ENCODE measurements around the gene CD200. TPM values are rescaled to one million over a fixed set of nuclear protein-coding genes. Genes with fewer than 3 reads are reported as not detected.

Gene CD200
- total RNA-seq, 1 donor from 2014 or later = 4.4 TPM

GRCh38 chr3:112362221-112362620 is 29.3 kb downstream of the CD200 start:
- DNase-seq (no peak), ATAC-seq (no peak)
- TF ChIP-seq, protein P1, sequence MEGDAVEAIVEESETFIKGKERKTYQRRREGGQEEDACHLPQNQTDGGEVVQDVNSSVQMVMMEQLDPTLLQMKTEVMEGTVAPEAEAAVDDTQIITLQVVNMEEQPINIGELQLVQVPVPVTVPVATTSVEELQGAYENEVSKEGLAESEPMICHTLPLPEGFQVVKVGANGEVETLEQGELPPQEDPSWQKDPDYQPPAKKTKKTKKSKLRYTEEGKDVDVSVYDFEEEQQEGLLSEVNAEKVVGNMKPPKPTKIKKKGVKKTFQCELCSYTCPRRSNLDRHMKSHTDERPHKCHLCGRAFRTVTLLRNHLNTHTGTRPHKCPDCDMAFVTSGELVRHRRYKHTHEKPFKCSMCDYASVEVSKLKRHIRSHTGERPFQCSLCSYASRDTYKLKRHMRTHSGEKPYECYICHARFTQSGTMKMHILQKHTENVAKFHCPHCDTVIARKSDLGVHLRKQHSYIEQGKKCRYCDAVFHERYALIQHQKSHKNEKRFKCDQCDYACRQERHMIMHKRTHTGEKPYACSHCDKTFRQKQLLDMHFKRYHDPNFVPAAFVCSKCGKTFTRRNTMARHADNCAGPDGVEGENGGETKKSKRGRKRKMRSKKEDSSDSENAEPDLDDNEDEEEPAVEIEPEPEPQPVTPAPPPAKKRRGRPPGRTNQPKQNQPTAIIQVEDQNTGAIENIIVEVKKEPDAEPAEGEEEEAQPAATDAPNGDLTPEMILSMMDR (IDR thresholded peaks at IDR 0.05) = no peak
- H3K27ac ChIP-seq = no peak overlapping the region
- H3K27me3 ChIP-seq (ENCODE audit: low read depth) = no peaks in the 10 kb centered on the region
- H3K4me1 ChIP-seq = peaks cover 4% of the 10 kb centered on the region
- no peak overlapping the region for H3K4me3 ChIP-seq
- H3K9me3 ChIP-seq = no peaks in the 10 kb centered on the region
- no peaks in the 10 kb centered on the region for H3K36me3 ChIP-seq
- intact Hi-C loops (cut with DNase I) = no loop called here

DNA sequence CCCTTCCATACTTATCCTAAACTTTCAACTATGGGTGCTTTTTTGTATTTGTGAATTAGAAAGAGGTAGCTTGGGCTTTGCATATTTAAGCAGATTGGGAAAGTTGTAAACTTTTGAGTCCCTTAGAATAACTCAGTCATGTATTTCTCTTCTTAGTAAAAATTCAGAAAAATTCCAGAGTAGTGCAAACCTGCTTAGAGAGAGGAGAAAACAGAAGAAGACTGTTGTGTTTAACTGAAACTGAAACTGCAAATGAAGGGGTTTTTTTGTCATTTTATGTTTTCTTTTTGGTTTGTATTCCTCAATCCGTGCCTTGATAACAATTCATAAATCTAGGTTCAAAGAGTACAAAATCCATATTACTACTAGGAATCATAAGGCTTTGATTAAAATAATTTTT is 31.3 kb downstream of the CD200 start:
- no peak overlapping the region for H3K4me3 ChIP-seq
- intact Hi-C loops (cut with DNase I) = no loop called here
- no peak for DNase-seq
- H3K9me3 ChIP-seq = no peaks in the 10 kb centered on the region
- ATAC-seq = no peak
- TF ChIP-seq, protein P1 (IDR thresholded peaks at IDR 0.05) = no peak
- no peaks in the 10 kb centered on the region for H3K27me3 ChIP-seq (ENCODE audit: low read depth)
- H3K4me1 ChIP-seq = peaks cover 4% of the 10 kb centered on the region
- H3K36me3 ChIP-seq = no peaks in the 10 kb centered on the region
- no peak overlapping the region for H3K27ac ChIP-seq

DNA sequence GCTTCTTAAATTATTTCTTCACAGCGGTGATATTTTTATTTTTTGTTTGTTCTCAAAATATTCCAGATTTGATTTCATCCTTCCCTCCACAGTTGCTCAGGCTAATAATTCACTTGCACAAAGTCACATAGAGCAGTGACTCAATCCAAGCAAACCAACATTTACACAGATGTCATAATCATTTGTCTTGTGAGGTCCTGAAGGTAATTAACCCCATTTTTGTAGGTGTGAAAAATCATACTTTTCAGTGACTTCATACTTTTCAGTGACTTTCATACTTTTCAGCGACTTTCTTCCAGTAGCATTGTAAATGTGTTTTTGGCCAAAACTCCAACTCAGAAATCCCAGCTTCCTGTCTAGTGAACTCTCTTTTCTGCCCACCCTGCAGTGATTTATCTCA is 32.1 kb downstream of the CD200 start:
- Histone ChIP-seq H3K4me3 (no peak overlapping the region), H3K27ac (no peak overlapping the region), H3K4me1 (peaks cover 4% of the 10 kb centered on the region), H3K36me3 (no peaks in the 10 kb centered on the region), H3K27me3 (ENCODE audit: low read depth) (no peaks in the 10 kb centered on the region), H3K9me3 (no peaks in the 10 kb centered on the region)
- intact Hi-C loops (cut with DNase I) = no loop called here
- ATAC-seq (no peak), DNase-seq (no peak)
- TF ChIP-seq, protein P1 (IDR thresholded peaks at IDR 0.05) = no peak

DNA sequence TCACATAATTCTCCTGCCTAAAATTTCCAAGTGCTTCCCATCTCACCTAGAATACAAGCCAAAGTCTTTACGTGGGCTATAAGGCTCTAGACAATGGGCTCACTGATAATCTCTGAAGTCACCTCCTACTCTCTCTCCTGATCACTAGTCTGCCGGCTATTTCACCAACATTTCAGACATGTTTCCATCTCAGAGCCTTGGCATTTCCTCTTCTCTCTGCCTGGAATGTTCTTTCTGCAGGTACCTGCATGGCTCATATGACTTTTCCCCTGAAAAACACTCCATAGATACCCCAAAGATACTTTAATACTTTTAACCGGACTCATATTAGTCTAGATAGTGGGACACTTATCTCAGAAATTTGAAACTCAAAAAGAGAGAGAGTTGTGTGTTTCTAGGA is 32.7 kb downstream of the CD200 start:
- ATAC-seq = peak in 1 of 2 donors; percentile 36
- no peaks in the 10 kb centered on the region for H3K36me3 ChIP-seq
- no peak overlapping the region for H3K27ac ChIP-seq
- H3K9me3 ChIP-seq = no peaks in the 10 kb centered on the region
- H3K27me3 ChIP-seq (ENCODE audit: low read depth) = no peaks in the 10 kb centered on the region
- TF ChIP-seq, protein P1 (IDR thresholded peaks at IDR 0.05) = no peak
- DNase-seq = no peak
- intact Hi-C loops (cut with DNase I) = no loop called here
- no peak overlapping the region for H3K4me3 ChIP-seq
- H3K4me1 ChIP-seq = no peaks in the 10 kb centered on the region

DNA sequence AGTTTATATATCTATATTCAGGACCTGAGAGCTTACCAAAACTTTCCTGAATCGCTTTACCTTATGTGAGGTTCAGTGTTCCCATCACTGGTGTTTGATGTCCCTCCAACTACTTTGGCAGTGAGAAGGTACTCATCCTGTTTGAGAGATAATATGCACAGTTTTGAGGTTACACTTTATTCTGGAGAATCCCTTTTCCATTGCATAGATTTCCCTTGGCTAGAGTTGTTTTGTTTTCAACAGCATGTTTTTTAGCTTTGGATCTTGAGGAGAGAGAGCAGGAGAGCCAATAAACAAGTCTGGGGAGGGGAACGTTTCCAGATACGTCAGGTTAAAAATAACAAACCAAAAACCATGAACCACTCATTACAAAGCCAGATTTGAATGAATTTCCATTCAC is 33.6 kb downstream of the CD200 start:
- H3K27ac ChIP-seq = no peak overlapping the region
- ATAC-seq (no peak), DNase-seq (no peak)
- no peak overlapping the region for H3K4me3 ChIP-seq
- H3K9me3 ChIP-seq = no peaks in the 10 kb centered on the region
- intact Hi-C loops (cut with DNase I) = no loop called here
- no peaks in the 10 kb centered on the region for H3K36me3 ChIP-seq
- TF ChIP-seq, protein P1 (IDR thresholded peaks at IDR 0.05) = no peak
- H3K27me3 ChIP-seq (ENCODE audit: low read depth) = no peaks in the 10 kb centered on the region
- no peaks in the 10 kb centered on the region for H3K4me1 ChIP-seq

DNA sequence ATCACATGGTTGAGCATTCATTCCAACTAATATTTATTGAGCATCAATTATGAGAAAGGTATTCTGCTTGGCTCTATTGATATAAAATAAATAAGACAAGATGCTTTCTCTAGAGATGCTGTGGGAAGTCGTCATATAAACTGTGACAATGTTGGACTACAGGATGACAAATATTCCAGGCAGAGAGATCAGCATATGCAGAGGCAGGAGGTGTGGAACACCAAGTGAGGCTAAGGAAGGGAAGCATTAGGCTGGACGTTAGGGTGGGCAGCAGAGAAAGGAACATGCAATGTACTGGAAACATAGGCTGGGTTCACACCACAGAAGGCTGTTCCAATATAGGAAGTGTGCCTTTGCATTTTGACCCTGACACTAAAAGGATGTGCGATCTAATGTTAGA is 38.6 kb downstream of the CD200 start:
- Histone ChIP-seq H3K36me3 (no peaks in the 10 kb centered on the region), H3K27me3 (ENCODE audit: low read depth) (no peaks in the 10 kb centered on the region), H3K4me1 (peaks cover 12% of the 10 kb centered on the region), H3K4me3 (no peak overlapping the region), H3K9me3 (no peaks in the 10 kb centered on the region), H3K27ac (no peak overlapping the region)
- DNase-seq (no peak), ATAC-seq (no peak)
- TF ChIP-seq, protein P1 (IDR thresholded peaks at IDR 0.05) = no peak
- intact Hi-C loops (cut with DNase I) = no loop called here
